Endothelial cell of umbilical vein (primary cell): ENCODE data around the gene LCLAT1. TPM values are rescaled to one million over a fixed set of nuclear protein-coding genes. Genes with fewer than 3 reads are reported as not detected.
A peak's percentile ranks its signal among the peaks of the same experiment; 100 is the strongest.

ENCODE experiments used
- BruUV-seq: library from RNA; stranded (reverse); fragments of 400-500 nt; replicated peaks from 2 replicates; lab custom pipeline; 2021; lab: Mats Ljungman, UMichigan
- CTCF ChIA-PET: fragments of 300-600, 350-600 bp; sonication (Branson Sonifier 250); formaldehyde crosslinking; loops from one replicate; lab custom pipeline; 2021; ENCODE audit warnings: antibody characterized with exemption, inconsistent platforms; lab: Charles Lee
- POLR2A ChIA-PET: fragments of 300-600, 350-600 bp; sonication (Branson Sonifier 250); formaldehyde crosslinking; loops from one replicate; lab custom pipeline; 2021; ENCODE audit warnings: antibody characterized with exemption, inconsistent platforms; lab: Charles Lee
- DNase-seq: peaks from one replicate; pipeline ENCODE4 v3.0.0-alpha.2; 2011; ENCODE audit warnings: low read depth, low spot score
- FAIRE-seq: peaks from 2 replicates; lab custom pipeline; 2011; peaks lifted over from hg19 to GRCh38; lab: Jason Lieb, UNC
- H2AFZ ChIP-seq: 2 replicates; pipeline ENCODE4 v1.6.0; 2012; ENCODE audit warnings: low read depth, low read length, control low read depth, inconsistent platforms
- H3K27ac ChIP-seq: 2 replicates; pipeline ENCODE4 v1.5.1; 2011; ENCODE audit warnings: low read depth, mild to moderate bottlenecking, control low read depth, low read length, moderate library complexity; ENCODE audit not compliant: insufficient read depth
- H3K27me3 ChIP-seq, 2 experiments: 2 replicates each; pipeline versions ENCODE4 v1.6.0 to v1.6.1; 2011; ENCODE audit warnings: low read length in 2 of 2, mixed read lengths in 1 of 2; ENCODE audit not compliant: control insufficient read depth in 2 of 2, insufficient read depth in 2 of 2
- H3K36me3 ChIP-seq, 2 experiments: 2 replicates in 1 of 2; 3 replicates in 1 of 2; pipeline ENCODE4 v1.5.1; 2011; ENCODE audit warnings: low read length in 2 of 2, mild to moderate bottlenecking in 1 of 2, moderate library complexity in 1 of 2; ENCODE audit not compliant: control insufficient read depth in 2 of 2, insufficient read depth in 2 of 2; ENCODE audit errors: extremely low read depth in 1 of 2
- H3K4me1 ChIP-seq: 3 replicates; pipeline ENCODE4 v1.5.1; 2011; ENCODE audit warnings: mild to moderate bottlenecking, low read length; ENCODE audit not compliant: control insufficient read depth, insufficient read depth; ENCODE audit errors: extremely low read depth
- H3K4me2 ChIP-seq: 2 replicates; pipeline ENCODE4 v1.6.1; 2011; ENCODE audit warnings: low read length, control low read depth, mixed read lengths; ENCODE audit not compliant: insufficient read depth
- H3K4me3 ChIP-seq, 3 experiments: fragments of 200-600 bp in 1 of 3; sonication (generic), shearing (Covaris generic) in 1 of 3; replicated peaks in 1 of 3; 2 replicates each; pipeline ENCODE4 v1.5.1; 2011 to 2016; ENCODE audit warnings: control low read depth in 3 of 3, low read length in 3 of 3, mild to moderate bottlenecking in 2 of 3, inconsistent platforms in 1 of 3, low read depth in 1 of 3, moderate library complexity in 1 of 3; ENCODE audit not compliant: insufficient read depth in 1 of 3
- H3K79me2 ChIP-seq: 2 replicates; pipeline ENCODE4 v1.6.0; 2012; ENCODE audit warnings: low read length, inconsistent platforms; ENCODE audit not compliant: control insufficient read depth, insufficient read depth
- H3K9ac ChIP-seq: replicated peaks from 2 replicates; pipeline ENCODE3; 2011; ENCODE audit warnings: low read length, control low read depth; ENCODE audit not compliant: insufficient read depth; ENCODE audit errors: extremely low read depth
- H3K9me1 ChIP-seq: replicated peaks from 3 replicates; pipeline ENCODE4 v1.6.0; 2011; ENCODE audit warnings: mild to moderate bottlenecking, low read length; ENCODE audit not compliant: control insufficient read depth, insufficient read depth; ENCODE audit errors: extremely low read depth
- H3K9me3 ChIP-seq: replicated peaks from 2 replicates; pipeline ENCODE4 v1.5.1; 2012; ENCODE audit warnings: low read length, inconsistent platforms; ENCODE audit not compliant: control insufficient read depth, insufficient read depth
- H4K20me1 ChIP-seq: replicated peaks from 2 replicates; pipeline ENCODE3; 2011; ENCODE audit warnings: mild to moderate bottlenecking, low read length; ENCODE audit not compliant: control insufficient read depth, insufficient read depth; ENCODE audit errors: extremely low read depth
- EZH2 ChIP-seq: IDR thresholded peaks from 2 replicates; pipeline ENCODE4 v1.6.1; 2012; ENCODE audit warnings: borderline replicate concordance, low read depth, mild to moderate bottlenecking, moderate library complexity, low read length, inconsistent platforms; ENCODE audit not compliant: severe bottlenecking
- GATA2 ChIP-seq: IDR thresholded peaks from 2 replicates; pipeline ENCODE4 v1.7.0; 2011; ENCODE audit warnings: low read depth, mild to moderate bottlenecking, moderate library complexity, mixed read lengths, low read length; ENCODE audit not compliant: insufficient read length, insufficient read depth
- JUN ChIP-seq: IDR thresholded peaks from 2 replicates; pipeline ENCODE4 v1.6.1; 2011; ENCODE audit warnings: borderline replicate concordance, low read depth; ENCODE audit not compliant: insufficient read length, insufficient read depth
- MYC ChIP-seq: IDR thresholded peaks from one replicate; pipeline ENCODE4 v1.6.1; 2011; ENCODE audit warnings: mild to moderate bottlenecking, low read depth, low read length
- POLR2A ChIP-seq: IDR thresholded peaks from 2 replicates; pipeline ENCODE4 v1.6.1; 2012; ENCODE audit warnings: low read depth, mild to moderate bottlenecking, control low read depth, low read length
- dilution Hi-C: fragments of 300-500 bp; cut with MboI; formaldehyde crosslinking; loops from one replicate; pipeline ENCODE4 v1.15.0; 2019; ENCODE audit warnings: low sequenced_read_pairs; ENCODE audit not compliant: extremely low pct_ligation_motif_present
- intact Hi-C: fragments of 100-400 bp; cut with micrococcal nuclease; formaldehyde crosslinking; loops from one replicate; pipeline ENCODE4 v1.10.0; 2022
- polyA plus RNA-seq, 4 experiments: library from polyadenylated mRNA; depleted of rRNA in 3 of 4; stranded (reverse) in 3 of 4; unstranded in 1 of 4; fragments of >200 nt; gene quantifications; 2 replicates each; pipeline versions ENCODE4 v1.2.1 to v1.2.3, GENCODE V29; 2011 to 2012; ENCODE audit warnings: missing spikeins in 1 of 4
- total RNA-seq: library from RNA; stranded (reverse); gene quantifications from 2 replicates; pipeline ENCODE4 v1.2.3, GENCODE V29; 2021
- TF ChIP-seq, protein P1 (sequence below), 2 donors: IDR thresholded peaks; 1 replicate in 1 of 2; 2 replicates in 1 of 2; pipeline ENCODE4 v1.5.1; 2011; ENCODE audit warnings: low read length in 2 of 2, mild to moderate bottlenecking in 2 of 2, moderate library complexity in 2 of 2, control low read depth in 1 of 2, inconsistent platforms in 1 of 2, low read depth in 1 of 2; ENCODE audit not compliant: insufficient read depth in 1 of 2; ENCODE audit errors: extremely low read depth in 1 of 2
- TF ChIP-seq, protein P2 (sequence below): IDR thresholded peaks from 2 replicates; pipeline ENCODE4 v1.6.1; 2011; ENCODE audit not compliant: insufficient read depth, insufficient read length

LCLAT1 gene
- total and polyA plus RNA-seq, 2 donors (not counting 3 experiments of a cell fraction or from before 2014, with no cell fraction given): 6.1 to 20.8 TPM

DNA sequence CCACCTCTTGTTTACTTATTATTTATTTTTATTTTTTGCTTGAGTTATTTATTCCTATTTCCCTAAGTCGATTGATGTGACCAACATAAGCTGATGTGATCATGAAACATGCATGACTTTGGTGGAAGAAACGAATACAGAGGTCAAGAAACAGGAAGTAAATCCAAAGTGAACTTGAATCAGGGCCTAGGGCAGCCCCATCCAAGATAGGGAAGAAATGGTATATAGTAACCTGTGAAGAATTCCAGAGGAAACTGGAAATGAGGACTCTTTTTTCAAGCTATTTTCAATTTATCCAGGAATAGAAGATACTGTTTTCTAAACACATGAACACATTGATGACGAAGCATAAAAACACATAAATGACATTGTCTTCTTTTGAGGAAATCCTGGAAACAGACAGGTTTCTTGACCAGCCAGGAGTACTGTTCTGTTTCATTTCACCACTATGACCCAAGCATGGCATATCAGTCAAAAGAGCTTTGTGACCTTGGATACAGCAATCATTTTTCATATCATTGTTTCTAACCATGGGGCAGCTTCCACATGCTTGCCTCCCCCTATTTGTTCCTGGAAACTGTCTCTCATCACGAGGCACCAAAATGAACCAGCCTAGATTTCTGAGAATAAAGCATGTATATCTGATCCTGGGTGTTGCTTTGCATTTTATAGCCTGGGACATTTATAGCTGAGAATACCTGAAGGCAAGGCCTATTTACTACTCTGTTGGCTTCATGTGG, 9.1 kb upstream of the LCLAT1 start:
- TF ChIP-seq, protein P1, sequence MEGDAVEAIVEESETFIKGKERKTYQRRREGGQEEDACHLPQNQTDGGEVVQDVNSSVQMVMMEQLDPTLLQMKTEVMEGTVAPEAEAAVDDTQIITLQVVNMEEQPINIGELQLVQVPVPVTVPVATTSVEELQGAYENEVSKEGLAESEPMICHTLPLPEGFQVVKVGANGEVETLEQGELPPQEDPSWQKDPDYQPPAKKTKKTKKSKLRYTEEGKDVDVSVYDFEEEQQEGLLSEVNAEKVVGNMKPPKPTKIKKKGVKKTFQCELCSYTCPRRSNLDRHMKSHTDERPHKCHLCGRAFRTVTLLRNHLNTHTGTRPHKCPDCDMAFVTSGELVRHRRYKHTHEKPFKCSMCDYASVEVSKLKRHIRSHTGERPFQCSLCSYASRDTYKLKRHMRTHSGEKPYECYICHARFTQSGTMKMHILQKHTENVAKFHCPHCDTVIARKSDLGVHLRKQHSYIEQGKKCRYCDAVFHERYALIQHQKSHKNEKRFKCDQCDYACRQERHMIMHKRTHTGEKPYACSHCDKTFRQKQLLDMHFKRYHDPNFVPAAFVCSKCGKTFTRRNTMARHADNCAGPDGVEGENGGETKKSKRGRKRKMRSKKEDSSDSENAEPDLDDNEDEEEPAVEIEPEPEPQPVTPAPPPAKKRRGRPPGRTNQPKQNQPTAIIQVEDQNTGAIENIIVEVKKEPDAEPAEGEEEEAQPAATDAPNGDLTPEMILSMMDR (IDR thresholded peaks at IDR 0.05; ENCODE audit: extremely low read depth in 1 of 2, insufficient read depth in 1 of 2, low read depth in 1 of 2, low read length in 2 of 2): no peak
- no peak for TF ChIP-seq POLR2A
- no peak for TF ChIP-seq GATA2
- TF ChIP-seq MYC: no peak
- no peak for TF ChIP-seq EZH2
- TF ChIP-seq, protein P2, sequence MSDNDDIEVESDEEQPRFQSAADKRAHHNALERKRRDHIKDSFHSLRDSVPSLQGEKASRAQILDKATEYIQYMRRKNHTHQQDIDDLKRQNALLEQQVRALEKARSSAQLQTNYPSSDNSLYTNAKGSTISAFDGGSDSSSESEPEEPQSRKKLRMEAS: no peak
- TF ChIP-seq JUN: no peak
- BruUV-seq: no TSS peak
- no peak overlapping the region for H3K4me3 ChIP-seq
- no peaks in the 10 kb centered on the region for H3K27me3 ChIP-seq
- H3K9me1 ChIP-seq: no peaks in the 10 kb centered on the region
- intact Hi-C loops (loop anchor here (1.0 to 2.0 kb wide), 2 partner anchors 9 to 207 kb away; partner anchors contain the start of genes LBH and LCLAT1), dilution Hi-C loops (no loop called here)
- H3K9me3 ChIP-seq: no peaks in the 10 kb centered on the region
- no peaks in the 10 kb centered on the region for H3K79me2 ChIP-seq
- DNase-seq (peak; percentile 6), FAIRE-seq (no peak)
- POLR2A ChIA-PET: no interaction called here
- no peak overlapping the region for H3K9ac ChIP-seq
- CTCF ChIA-PET: interaction anchor here (1.1 to 2.6 kb wide), 3 partner anchors 9 to 274 kb away, joined by 3 to 12 read pairs (median 5); partner anchors contain the start of gene LCLAT1
- no peaks in the 10 kb centered on the region for H4K20me1 ChIP-seq
- no peak overlapping the region for H3K4me2 ChIP-seq
- H3K4me1 ChIP-seq: peaks cover 17% of the 10 kb centered on the region
- no peak overlapping the region for H2AFZ ChIP-seq
- no peaks in the 10 kb centered on the region for H3K36me3 ChIP-seq
- no peak overlapping the region for H3K27ac ChIP-seq
